Stimulated activated CD8-positive, alpha-beta memory T cell treated with anti-CD3 and anti-CD28 coated beads, Interleukin-2, amount 100 ng/mL, for 1 hour (primary cell): ENCODE measurements around the gene CTSA.
"Not testable (repeated sequence)": the region's sequence is repeated elsewhere in the genome, so short reads cannot be mapped to it uniquely, and the experiment has no call there.

Source experiments
- DNase-seq, 2 donors: peaks; one replicate each; pipeline ENCODE4 v3.0.0-alpha.2; 2020; ENCODE audit warnings: low read depth in 2 of 2

Gene CTSA

DNA sequence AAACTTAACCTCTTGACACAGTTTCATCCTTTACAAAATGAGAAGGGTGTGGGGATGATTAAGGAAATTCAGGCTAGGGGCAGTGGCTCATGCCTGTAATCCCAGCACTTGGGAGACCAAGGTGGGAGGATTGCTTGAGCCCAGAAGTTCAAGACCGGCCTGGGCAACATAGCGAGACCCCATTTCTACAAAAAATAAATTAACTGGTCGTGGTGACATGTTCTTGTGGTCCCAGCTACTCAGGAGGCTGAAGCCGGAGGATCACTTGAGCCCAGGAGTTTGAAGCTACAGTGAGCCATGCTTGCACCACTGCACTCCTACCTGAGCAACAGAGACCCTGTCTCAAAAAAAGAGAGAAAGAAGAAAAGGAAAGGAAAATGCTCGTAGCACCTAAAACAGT, 24.7 kb upstream of the CTSA start:
- no peak for DNase-seq

DNA sequence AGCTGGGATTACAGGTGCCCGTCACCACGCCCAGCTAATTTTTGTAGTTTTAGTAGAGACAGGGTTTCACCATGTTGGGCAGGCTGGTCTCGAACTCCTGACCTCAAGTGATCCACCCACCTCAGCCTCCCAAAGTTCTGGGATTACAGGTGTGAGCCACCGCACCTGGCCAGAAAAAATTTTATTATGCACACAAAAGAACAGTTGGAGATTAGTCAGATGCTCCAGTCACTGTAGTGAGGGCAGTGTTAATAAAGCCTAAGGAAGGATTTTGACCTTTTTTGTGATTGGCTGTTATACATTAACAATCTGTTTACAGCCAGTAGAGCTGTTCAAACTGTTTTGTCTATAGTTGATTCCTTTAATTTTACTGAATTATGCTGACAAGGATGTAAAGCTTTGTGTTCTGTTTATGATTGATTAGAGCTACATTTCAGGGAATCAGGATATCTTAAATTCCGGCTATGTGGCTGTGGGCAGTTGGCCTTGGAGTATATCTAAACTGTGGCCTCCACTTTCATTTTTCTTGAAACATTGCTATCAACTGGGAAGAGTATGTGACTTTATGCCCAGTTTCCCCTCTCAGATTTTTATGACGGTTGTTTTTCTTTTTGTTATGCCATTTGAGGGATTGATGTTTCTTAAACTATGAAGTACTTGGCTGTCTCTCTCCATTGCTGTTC, 23.9 kb upstream of the CTSA start:
- no peak for DNase-seq

DNA sequence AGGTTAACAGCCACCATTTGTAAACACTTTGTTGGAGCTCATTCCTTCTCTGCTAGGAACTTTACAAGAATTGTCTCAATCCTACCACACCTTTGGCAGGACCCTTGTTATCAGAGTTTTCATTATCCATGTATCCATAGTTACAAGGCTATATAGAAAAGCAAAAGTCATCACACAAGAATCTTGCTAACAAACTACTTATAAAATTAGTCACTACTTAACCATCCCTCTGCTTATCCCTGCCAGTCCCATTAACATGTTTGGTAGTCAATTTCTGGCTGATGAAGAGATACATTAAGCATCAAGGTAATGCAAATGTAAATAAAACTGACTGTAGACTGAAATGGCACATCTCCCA, 23.3 kb upstream of the CTSA start:
- no peak for DNase-seq

DNA sequence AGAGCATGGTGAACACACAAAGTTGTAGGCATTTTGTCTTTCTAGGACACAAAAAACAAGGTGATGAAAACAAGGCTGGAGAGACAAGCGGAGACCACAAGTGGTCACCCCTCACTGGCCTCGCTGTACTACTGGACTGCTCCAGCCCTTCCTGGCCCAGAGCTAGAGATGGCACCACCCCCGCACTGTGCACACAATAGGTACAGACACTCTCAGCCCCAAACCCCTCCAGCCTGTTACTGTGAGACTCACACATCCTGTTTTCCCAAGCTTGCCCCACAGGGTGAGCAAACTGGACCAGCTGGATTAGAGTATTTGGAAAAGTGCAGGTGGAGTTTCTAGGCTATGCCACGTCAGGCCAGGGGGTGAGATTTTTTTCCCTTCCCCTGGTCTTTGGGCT, 18.5 kb upstream of the CTSA start:
- DNase-seq, result no peak

DNA sequence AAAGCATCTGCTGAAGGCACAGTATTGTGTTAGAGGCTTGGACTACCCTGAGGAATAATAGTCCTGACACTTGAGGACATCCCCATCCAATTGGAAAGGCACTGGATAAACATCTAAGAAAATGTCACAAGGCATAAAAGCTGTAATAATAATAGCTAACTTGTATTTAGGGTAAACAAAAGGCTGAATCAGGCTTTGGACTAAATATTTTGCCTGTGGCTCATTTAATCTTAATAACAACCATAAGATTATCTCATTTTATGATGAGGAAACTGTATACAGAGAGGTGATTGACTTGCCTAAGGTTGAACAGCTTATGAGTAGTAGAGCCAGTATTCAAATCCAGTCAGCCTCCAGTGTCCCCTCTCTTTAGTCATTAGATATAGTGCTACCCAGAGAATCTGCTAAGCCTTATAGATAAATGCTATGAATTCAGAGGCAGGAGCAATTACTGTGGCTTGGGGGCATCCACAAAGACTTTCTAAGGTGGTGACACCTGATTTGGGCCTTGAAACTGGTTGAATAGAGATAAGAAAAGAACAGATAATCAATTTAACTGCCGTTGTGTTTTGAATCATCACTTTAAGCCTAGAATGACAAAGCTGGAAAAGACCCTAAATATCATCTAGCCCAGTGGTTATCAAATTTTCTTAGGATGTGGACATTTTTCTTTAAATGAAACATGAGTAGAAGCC, 17.6 kb upstream of the CTSA start:
- DNase-seq, result no peak

DNA sequence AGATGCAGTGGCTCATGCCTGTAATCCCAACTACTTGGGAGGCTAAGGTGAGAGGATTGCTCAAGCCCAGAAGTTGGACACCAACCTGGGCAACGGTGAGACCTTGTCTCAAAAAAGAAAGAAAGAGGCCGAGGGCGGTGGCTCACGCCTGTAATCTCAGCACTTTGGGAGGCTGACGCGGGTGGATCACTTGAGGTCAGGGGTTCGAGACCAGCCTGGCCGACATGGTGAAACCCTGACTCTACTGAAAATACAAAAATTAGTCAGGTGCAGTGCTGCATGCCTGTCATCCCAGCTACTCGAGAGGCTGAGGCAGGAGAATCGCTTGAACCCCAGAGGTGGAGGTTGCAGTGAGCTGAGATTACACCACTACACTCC, 17.0 kb upstream of the CTSA start:
- DNase-seq, result not testable (repeated sequence)

DNA sequence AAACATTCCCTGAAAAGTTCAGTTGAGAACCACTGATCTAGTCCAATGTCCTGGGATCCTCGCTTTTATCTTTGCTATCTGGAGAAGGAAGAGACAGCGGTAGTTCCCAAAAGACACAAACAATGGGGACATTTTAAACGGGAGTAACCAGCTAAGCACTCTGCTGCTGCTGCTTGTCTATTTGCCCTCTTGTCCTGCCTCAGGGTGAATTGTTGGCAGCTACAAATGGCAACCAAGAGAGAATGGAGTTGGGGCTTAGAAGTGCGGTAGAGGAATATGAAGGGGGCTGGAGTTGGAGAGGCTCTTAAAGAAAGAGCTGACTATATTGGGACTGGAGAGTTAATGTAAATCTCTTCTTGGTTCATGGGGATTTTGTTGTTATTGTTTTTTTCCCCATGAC, 16.6 kb upstream of the CTSA start:
- no peak for DNase-seq

DNA sequence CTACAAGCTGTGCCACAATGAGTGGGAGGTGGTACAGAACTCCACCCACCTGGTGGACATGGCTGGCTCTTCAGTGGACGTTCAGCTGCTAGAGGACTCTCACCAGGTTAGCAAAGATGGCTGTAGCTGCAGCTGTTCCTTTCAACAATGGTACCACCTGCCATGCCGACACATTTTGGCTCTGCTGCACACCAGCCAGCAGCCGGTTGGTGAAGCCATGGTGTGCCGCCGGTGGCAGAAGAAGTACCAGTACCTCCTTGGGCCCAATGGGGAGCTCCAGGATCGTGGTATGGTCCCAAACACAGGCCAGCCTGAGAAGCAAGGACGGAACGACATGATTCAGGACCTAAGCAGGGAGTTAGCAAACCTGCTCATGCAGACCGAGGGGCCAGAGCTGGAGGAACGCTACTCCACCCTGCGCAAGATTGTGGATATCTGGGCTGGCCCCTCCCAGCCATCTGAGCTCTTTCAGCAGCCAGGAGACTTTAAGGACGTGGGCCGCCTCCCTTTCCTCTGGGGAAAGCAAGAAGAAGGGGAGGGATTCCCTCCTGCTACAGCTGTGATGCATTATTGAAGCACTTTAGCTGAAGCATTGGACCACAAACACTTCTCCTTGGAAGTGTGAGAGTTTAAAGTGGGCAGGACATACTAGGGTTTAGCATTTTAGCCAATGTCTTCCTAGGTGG, 12.9 kb upstream of the CTSA start:
- DNase-seq, result no peak

DNA sequence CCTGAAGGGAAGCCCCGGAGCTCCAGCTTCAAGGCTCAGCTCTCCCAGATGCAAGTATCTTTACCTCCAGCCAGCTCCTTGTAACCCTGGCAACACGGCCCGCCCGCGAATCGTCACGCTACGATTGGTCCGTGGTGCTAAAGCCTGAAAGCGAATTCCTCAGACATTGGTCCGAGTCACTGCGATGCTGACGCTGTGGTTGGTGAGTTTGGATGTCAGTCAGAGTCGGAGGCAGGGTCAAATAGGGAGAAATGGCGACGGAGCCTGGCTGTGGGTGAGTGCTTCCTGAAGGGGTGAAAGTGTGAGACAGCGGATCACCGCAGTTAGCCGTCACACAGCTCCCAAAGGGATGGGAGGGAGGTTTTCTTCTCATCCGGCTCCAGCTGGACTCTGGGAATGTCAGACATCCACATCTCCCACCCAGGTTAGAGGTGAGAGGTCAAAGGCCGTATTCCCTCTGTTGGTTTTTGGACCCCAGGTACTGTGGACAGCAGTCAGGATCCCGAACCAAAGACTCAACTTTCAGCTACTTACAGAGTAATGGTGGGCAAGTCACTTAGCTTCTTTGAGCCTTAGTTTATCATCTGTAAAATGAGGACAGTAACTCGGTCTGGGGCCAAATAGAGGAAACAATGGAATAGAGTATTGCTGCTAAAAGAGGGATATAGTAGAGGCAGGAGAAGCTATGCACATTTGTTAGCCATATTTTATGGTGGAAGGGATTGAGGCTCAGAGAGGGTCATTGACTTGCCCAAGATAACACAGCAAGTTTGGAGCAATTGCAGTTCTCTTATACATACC, 9.9 kb upstream of the CTSA start, which contains the start of gene ZSWIM1:
ZSWIM1 (plus strand) TSS at position 240 of the 801 bp plus-strand sequence. CDS start 1,366 bp downstream, outside the sequence.
- peak; percentile 92 to 95 for DNase-seq

DNA sequence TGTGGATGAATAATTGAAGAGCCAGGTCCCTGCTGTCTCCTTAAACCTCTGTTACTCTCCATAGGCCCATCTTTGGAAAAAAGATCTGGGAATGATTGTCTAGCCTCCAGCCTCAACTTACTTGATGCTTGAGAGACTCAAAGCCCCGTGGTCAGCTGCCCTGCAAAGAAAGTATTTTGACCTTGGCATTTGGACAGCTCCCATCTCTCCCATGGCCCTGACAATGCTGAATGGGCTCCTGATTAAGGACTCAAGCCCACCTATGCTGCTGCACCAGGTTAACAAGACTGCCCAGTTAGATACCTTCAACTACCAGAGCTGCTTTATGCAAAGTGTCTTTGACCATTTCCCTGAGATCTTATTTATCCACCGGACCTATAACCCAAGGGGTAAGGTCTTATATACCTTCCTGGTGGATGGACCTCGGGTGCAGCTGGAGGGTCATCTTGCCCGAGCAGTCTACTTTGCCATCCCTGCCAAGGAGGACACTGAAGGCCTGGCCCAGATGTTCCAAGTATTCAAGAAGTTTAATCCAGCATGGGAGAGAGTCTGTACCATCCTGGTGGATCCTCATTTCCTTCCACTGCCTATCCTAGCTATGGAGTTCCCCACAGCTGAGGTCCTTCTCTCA, 8.6 kb upstream of the CTSA start:
- DNase-seq, result no peak

DNA sequence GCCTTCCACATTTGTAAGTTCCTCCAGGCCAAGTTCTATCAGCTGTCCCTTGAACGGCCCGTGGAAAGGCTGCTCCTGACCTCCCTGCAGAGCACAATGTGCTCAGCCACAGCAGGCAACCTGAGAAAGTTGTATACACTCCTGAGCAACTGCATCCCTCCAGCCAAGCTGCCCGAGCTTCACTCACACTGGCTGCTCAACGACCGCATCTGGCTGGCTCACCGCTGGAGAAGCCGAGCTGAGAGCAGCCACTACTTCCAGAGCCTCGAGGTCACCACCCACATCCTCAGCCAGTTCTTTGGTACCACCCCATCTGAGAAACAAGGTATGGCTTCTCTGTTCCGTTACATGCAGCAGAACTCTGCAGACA, 8.1 kb upstream of the CTSA start:
- no peak for DNase-seq

DNA sequence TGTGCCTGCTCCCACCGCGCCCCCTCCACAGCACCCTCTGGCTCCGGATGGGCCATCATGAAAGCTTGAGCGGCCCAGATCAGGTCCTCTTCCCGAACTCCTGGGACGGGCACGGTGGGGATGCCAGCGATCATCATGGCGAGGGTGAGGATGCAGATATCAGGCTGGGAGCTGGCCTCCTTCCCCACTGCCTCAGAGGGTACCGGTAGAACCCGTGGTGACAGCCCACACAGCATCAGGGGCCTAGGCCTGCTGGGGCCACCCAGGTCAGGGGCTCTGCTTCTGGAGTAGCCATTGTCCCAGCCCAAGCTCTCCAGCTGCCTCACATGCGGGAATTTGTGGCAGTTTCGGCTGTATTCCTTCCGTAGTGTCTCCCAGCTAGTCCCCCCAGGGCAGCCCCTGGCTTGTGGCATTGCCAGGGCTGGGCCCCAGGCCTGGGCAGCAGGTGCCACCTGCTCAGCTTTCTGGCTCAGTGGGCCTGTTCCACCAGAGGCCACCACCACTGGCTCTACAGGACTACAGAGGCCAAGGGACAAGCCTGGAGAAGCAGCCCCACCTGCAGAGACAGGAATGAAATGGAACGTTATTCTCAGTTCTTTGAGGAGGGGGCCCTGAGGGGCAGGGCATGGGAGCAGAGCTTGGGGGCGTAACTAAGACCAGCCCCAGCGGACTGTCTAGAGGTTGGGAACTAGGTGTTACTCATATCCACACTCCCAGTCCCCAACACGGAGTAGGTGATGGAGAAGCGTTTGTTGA, 4.4 kb upstream of the CTSA start:
- no peak for DNase-seq

DNA sequence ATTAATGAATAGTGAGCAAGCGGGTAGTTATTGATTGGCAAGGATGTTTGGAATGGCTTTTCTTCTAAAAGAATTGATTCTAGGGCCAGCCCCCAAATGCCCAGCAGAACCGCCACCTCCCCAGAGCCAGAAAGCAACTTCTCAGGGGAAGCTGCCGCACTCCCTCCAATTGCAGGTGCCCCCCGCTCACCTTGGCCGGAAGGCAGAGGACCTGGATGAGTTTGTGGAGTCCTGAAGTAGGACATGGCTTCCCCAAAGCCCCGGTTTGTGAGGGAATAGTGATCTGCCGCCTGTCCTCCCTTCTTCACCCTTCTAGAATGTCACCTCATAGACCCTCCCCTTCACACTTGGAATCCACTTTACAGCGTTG, 3.8 kb upstream of the CTSA start, which contains the start of gene SPATA25:
SPATA25 (minus strand) TSS at position 277 of the 370 bp plus-strand sequence; CDS start at position 245, 32 bp downstream.
- no peak for DNase-seq

DNA sequence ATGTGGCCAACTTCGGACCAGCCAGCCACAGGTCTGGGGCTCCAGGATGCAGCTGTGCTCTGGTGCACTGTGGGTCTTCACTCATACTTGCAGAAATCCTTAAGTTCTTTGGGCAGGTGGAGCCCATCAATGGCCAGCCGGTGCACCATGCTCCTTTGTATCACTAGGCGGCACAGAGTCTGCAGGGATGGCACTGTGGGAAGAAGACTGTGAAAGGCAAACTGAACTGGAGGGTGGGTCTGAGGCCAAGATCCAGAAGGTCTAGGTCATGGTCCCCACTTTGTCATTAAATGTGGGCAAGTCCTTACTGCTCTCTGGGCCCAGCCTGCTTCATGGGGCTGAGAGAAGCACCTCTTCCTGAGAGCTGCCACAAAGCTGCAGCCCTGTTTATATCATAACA, 2.5 kb upstream of the CTSA start:
- DNase-seq, result no peak

DNA sequence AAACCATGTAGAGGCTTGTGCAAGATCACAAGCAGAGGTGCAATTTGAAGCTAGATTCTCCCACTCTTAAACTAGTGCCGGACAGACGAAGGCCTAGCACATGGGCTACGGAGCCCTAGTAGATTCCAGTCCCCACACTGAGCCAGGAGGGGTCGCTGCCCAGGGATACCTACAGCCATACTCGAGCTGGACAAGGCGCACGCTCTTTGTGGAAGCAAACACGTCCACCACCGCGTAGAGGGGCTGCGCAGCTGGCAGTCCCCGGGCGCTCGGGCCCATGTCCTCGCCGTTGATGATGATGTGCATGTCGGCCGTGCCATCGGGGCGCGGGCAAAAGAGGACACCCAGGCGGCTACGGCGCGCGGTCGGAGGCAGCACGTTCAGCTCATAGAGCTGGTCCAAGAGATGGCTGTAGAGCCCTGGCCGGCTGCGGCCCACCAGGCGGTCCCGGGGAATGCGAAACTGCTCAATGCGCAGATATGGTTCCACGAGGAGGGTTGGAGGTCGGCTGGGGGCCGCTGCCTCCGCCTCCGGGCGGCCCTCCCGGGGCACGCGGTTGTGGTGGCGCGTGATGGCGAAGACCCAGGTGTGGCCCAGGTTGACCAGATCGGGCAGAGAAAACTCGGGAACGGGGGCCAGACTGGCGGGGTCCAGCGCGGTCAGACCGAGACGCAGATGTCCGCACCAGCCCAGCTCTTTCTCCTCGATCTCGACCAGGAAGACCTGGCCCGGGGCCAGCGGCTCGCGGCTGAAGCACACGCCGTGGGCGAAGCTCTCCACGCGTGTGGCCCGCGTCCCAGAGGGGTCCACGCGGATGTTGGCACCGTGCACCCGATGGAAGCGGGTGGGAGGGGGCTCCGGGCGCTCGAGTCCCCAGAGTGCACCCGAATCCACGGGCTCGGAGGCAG, 804 bp upstream of the CTSA start:
- DNase-seq, result no peak

DNA sequence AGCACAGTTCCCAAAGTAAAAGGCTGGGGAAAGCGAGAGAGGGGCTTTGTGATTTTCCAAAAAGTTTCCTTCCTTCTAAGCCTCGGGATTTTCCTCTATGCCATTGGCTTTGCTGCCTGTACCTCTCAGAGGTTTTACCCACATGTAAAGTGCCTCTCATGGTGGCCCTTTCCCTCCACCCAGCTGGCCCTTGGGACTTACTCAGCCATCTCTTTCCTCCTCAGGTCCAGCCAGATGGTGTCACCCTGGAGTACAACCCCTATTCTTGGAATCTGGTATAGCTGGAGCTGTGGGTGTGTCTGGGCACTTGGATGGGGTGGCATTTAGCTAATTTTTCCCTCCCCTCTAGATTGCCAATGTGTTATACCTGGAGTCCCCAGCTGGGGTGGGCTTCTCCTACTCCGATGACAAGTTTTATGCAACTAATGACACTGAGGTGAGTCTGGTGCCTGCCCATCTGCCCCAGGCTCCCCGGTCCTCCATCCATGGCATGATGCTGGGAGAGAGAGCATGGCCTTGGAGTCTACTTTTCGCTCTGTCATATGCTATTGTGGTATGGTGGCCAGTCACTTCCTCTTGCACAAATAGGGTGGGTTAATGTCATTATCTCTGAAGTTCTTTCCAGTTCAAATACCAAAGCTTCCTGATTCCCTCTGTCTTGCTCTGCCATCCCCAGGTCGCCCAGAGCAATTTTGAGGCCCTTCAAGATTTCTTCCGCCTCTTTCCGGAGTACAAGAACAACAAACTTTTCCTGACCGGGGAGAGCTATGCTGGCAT, 1.1 kb downstream of the CTSA start:
- no peak for DNase-seq

DNA sequence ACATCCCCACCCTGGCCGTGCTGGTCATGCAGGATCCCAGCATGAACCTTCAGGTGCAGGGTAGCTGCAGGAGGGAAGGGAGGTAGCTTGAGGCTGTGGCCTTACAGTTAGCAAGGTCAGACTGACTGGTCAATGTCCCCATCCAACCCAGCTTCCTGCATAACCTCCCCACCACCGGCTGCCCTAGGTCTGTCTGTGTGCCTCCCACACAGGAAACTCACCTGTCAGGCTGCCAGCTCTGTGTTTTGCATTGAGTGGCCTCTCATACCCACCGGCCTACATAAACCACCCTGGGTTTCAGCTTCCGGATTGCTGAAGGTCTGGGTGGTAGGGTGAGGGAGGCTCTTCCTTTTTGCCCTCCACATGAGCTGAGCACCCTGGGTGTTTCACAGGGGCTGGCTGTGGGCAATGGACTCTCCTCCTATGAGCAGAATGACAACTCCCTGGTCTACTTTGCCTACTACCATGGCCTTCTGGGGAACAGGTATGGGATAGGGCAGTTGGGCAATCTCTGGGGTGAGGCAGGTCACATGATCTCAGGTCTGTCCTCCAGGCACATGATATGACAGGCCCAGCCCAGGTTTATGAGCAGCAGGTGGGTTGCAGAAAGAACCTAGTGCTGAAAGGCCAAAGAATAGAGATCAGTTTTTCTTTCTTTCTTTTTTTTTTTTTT, 1.8 kb downstream of the CTSA start:
- DNase-seq, result no peak

DNA sequence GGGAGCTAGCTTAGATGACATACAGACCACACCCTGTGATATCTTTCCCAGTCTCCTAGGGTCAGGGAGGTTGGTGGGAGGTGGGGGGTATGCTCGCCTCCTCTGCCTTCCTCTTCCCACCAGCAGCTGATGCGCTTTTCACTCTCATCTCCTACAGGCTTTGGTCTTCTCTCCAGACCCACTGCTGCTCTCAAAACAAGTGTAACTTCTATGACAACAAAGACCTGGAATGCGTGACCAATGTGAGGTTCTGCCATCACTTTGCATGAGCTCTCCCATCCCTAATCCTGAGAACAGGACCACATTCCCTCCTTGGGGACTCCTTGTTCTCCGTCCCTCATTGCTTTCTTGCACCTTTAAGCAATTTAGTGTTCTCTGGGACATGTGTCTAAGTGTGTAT, 2.7 kb downstream of the CTSA start:
- DNase-seq, result no peak

DNA sequence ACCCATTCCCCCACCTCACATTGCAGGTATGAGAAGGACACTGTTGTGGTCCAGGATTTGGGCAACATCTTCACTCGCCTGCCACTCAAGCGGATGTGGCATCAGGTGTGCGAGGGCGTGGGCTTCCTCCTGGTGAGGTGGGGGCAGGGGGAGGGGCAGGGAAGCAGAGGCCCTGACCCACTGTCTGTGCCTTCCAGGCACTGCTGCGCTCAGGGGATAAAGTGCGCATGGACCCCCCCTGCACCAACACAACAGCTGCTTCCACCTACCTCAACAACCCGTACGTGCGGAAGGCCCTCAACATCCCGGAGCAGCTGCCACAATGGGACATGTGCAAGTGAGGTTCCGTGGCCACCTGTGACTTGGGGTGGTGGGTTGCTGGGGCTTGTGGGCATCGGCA, 3.7 kb downstream of the CTSA start:
- no peak for DNase-seq
